Epithelial cell of esophagus (primary cell): ENCODE data around the gene BRF1.
A peak's percentile ranks its signal among the peaks of the same experiment; 100 is the strongest.

Experiments
- DNase-seq: peaks from one replicate; pipeline ENCODE4 v3.0.0; 2010; ENCODE audit warnings: low read depth
- H3K4me3 ChIP-seq: 2 replicates; pipeline ENCODE4 v1.5.1; 2011; ENCODE audit warnings: mild to moderate bottlenecking, low read length, control low read depth
- CTCF ChIP-seq: IDR thresholded peaks from 2 replicates; pipeline ENCODE4 v1.5.1; 2011; ENCODE audit warnings: low read depth, mild to moderate bottlenecking, low read length, control low read depth, inconsistent platforms; ENCODE audit not compliant: insufficient read depth; ENCODE audit errors: missing control alignments

BRF1 gene

GRCh38 chr14:105255021-105255507, 45.7 kb downstream of the BRF1 start:
- no peak for DNase-seq
- TF ChIP-seq CTCF, result no peak
- no peak overlapping the region for H3K4me3 ChIP-seq

GRCh38 chr14:105253329-105253682, 47.5 kb downstream of the BRF1 start:
- no peak for DNase-seq
- H3K4me3 ChIP-seq, result no peak overlapping the region
- no peak for TF ChIP-seq CTCF

GRCh38 chr14:105252552-105253328, 48.1 kb downstream of the BRF1 start:
- no peak for DNase-seq
- TF ChIP-seq CTCF, result no peak
- H3K4me3 ChIP-seq, result no peak overlapping the region

GRCh38 chr14:105251920-105252319, 48.9 kb downstream of the BRF1 start:
- no peak for TF ChIP-seq CTCF
- DNase-seq, result no peak
- no peak overlapping the region for H3K4me3 ChIP-seq

GRCh38 chr14:105250986-105251385, 49.8 kb downstream of the BRF1 start:
- DNase-seq, result no peak
- no peak overlapping the region for H3K4me3 ChIP-seq
- TF ChIP-seq CTCF, result no peak

- no peak for DNase-seq
- H3K4me3 ChIP-seq, result no peak overlapping the region
- no peak for TF ChIP-seq CTCF
These were observed 50.8 kb downstream of the BRF1 start for GRCh38 chr14:105250008-105250366.

GRCh38 chr14:105249182-105250007, 51.4 kb downstream of the BRF1 start:
- no peak for TF ChIP-seq CTCF
- peak overlapping the region; percentile 38 for H3K4me3 ChIP-seq
- peak; percentile 34 for DNase-seq
